GM19468 (cell line): ENCODE results near the gene WDR45.
"Not testable (repeated sequence)": the region's sequence is repeated elsewhere in the genome, so short reads cannot be mapped to it uniquely, and the experiment has no call there.

ENCODE experiments used
- ATAC-seq: cut with Tn5 transposase; IDR thresholded peaks from one replicate; pipeline ENCODE4 v1.9.1; 2021; ENCODE audit warnings: mild to moderate bottlenecking, moderate library complexity, moderate number of reproducible peaks; ENCODE audit not compliant: unreplicated experiment; ENCODE audit errors: extremely low read depth

Gene WDR45

GRCh38 chrX:49079489-49080428, at the start of gene WDR45:
WDR45 (minus strand) TSS chrX:49079887; CDS start chrX:49078095, 1,792 bp downstream.
- peak; percentile 23 for ATAC-seq

GRCh38 chrX:49129427-49129826, 49.7 kb upstream of the WDR45 start:
- ATAC-seq: no peak

GRCh38 chrX:49127742-49128258, 48.1 kb upstream of the WDR45 start:
- ATAC-seq: not testable (repeated sequence)

- ATAC-seq: no peak
Measured at GRCh38 chrX:49122499-49122898, 42.8 kb upstream of the WDR45 start.

- ATAC-seq: no peak
Measured at GRCh38 chrX:49120091-49120490, 40.4 kb upstream of the WDR45 start.

- ATAC-seq: no peak
Measured at GRCh38 chrX:49117581-49117980, 37.9 kb upstream of the WDR45 start.

- ATAC-seq: no peak
Measured at GRCh38 chrX:49116716-49117115, 37.0 kb upstream of the WDR45 start.

GRCh38 chrX:49116076-49116475, 36.4 kb upstream of the WDR45 start:
- no peak for ATAC-seq

GRCh38 chrX:49111791-49112190, 32.1 kb upstream of the WDR45 start:
- ATAC-seq: no peak

- ATAC-seq: no peak
Measured at GRCh38 chrX:49110417-49110816, 30.7 kb upstream of the WDR45 start.

GRCh38 chrX:49108641-49109040, 29.0 kb upstream of the WDR45 start:
- no peak for ATAC-seq

- ATAC-seq: no peak
Measured at GRCh38 chrX:49106930-49107329, 27.2 kb upstream of the WDR45 start.

- no peak for ATAC-seq
Measured at GRCh38 chrX:49106296-49106695, 26.6 kb upstream of the WDR45 start.

GRCh38 chrX:49103637-49104036, 23.9 kb upstream of the WDR45 start:
- no peak for ATAC-seq

GRCh38 chrX:49102190-49102589, 22.5 kb upstream of the WDR45 start:
- no peak for ATAC-seq

- ATAC-seq: no peak
Measured at GRCh38 chrX:49101629-49101984, 21.9 kb upstream of the WDR45 start.

- ATAC-seq: peak; percentile 93
Measured at GRCh38 chrX:49100704-49101628, 21.3 kb upstream of the WDR45 start.

GRCh38 chrX:49096419-49096818, 16.7 kb upstream of the WDR45 start:
- ATAC-seq: no peak

GRCh38 chrX:49089553-49089952, 9.9 kb upstream of the WDR45 start:
- ATAC-seq: no peak

- no peak for ATAC-seq
Measured at GRCh38 chrX:49082271-49082871, 2.7 kb upstream of the WDR45 start.
